Measurements from ENCODE around the gene ZNF831.

Gene ZNF831

DNA sequence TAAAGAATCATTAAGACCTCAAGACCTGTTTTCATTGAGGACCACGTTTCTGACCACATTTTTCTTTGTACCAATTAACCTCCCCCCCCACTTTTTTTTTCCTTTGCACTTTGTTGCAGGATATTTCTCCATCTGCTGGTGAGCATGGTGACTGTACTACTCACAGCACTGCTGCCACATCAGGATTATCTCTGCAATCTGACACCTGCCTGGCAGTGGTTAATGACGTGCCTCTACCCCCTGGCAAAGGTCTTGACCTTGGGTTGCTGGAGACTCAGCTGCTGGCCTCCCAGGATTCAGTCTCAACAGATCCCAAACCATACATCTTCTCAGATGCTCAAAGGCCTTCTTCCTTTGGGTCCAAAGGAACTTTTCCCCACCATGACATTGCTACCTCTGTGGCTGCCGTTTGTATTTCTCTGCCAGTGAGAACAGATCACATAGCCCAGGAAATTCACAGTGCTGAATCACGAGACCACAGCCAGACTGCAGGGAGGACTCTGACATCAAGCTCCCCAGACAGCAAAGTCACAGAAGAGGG lies 90.2 kb downstream of the ZNF831 start:
- DNase-seq = peak; percentile 30

DNA sequence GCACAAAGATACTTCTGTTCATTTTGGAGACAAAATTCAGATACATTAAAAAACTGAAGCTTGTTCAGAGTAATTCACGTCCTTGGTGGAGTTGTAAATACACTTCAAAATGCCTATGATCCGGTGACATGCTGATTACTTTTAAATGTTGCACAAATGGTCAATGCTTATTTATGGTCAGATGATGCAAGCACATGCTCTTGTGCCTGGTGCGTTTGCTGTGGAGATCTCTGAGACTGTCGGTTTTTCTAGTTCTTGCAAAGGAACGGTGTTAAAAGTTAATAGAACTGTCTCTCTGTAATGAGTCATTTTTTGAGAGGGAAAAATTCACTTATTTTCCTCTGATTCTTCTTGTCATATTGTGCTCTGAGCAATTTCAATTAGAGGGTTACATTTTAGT lies 91.6 kb downstream of the ZNF831 start:
- no peak for DNase-seq

DNA sequence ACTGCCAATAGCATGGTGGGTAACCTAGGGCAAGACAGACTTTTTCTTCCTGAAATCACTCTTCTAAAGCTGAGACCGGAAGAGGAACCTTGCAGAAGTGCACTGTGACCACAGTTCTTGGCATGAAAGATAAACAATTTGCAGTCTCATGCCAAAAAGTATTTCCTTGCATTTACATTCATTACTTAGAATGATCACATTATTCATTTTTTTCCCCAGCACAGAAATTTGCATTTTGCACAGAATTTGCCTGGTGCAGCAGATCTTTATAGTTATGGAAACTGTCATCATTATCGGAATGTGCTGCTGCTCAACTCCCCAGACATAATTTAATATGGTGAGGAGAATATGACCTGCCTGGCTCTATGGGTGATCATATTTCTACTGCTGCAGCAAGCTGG lies 94.6 kb downstream of the ZNF831 start:
- no peak for DNase-seq

DNA sequence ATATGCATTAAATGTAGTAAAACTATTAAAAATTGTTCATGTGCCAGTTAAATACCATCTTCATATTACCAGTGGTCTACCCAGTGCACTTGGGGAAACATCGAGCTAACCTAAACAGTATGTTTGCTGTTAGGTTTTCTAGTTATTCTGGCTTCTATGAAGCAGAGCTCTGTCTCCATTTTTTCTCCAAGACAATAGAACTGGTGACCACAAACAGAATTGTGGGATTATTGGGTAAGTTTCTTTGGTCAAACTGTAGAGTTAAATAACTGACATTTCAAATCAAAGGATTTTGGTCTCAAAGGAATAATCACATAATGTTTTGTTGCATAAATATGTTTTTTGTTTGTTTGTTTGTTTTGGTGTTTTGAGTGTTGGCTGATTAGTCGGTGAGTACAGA lies 96.3 kb downstream of the ZNF831 start:
- DNase-seq = no peak

DNA sequence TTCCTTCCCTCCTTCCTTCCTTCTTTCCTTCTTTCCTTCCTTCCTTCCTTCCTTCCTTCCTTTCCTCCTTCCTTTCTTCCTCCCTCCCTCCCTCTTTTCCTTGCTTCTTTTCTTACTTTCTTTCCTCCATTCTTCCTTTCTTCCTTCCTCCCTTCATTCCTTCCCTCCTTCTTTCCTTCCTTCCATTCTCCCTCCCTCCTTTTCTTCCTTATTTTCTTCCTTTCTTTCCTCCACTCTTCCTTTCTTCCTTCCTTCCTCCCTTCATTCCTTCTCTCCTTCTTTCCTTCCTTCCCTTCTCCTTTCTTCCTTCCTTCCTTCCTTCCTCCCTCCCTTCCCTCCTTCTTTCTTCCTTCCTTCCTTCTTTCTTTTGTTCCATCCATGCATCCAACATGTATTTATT lies 101.7 kb downstream of the ZNF831 start:
- DNase-seq = no peak

DNA sequence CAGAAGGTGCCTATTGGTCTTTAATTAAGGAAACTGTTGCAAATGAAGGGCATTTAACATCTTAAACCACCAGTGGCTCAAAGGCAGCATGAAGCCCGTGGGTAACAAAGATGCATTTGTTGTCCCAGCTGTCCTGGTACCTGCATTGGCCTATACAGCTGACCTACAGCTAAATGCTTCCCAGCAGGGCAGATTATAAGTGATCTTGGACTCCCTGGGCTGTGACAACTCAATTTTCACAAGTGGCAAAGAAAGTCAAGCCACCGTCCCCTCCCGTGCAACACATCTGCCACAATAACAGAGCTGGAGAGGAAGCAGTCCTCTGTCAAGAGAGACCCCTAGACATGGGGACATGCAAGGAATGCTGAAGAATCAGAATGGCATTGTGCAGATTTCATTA lies 105.2 kb downstream of the ZNF831 start:
- DNase-seq = no peak

DNA sequence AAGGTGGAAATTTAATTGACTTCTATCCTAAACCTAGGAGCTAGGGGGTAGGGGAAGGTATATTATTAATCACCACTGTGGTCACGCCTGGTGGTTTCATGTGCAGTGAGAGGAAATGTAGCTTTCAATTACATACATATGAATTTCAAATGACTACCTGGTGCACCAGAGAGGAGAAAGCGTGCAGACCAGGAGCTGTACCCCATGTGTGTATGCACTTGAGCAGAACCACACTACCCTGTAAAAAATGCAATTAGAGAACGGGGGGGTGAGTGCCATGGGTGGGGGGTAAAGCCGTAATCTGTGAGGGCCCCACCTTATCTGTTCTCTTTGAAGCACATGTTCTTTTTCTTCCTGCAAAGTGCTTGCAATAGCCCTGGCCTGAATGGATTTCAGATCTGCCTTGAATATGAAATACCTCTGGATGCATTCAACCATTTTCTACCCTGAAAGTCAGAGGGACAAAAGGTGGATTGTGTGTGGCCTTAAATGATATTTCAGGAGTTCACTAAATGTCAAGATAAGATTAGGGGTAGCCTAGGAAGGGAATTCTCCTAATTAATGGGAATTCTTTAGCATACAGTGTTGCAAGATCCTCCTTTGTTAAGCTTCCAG lies 105.9 kb downstream of the ZNF831 start:
- DNase-seq = no peak

DNA sequence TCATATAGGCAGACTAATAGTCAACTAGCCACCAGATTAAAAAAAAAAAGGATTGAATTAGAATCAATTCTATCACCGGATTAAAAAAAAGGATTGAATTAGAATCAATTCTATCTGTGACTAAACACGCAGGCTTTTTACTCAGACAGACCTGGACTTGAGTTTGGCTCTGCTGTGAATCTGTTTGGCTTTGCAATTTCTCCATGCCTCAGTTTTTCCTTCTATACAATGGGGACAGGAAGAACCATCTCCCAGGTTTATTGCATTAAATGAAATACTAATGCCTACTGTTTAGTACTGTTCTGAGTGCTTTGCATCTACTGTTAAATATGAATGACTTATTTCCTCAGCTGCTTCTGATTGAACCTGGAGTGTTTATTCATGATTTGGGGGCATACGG lies 106.8 kb downstream of the ZNF831 start:
- no peak for DNase-seq

DNA sequence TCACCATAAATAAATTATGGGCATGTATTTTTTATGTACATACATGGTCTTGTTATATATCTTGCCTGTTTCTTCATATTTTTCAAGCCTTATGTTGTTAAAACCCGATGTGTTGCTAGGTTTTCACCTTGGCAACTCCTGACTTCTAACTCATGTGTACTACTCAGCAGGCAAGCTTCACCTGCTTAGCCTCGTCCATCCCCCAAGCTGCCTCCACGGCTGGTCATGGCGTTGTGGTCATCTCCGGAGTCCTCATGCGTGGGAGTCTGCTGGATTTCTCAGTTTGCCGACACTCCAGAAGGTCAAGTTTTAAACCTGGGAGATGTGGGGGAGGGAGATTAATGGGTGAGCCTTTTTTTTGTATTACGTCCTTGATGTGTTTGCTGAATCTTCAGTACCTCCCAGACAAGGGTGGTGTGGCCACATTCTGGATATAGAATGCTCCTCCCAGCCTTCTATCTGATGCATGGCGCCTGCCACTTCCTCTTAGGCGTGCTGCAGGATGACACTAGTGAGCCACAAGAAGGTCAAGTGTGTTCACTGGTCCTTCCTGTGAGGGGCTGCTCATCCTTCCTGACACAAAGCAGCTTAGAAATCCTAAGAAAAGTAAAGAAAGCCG lies 110.2 kb downstream of the ZNF831 start:
- DNase-seq = no peak

DNA sequence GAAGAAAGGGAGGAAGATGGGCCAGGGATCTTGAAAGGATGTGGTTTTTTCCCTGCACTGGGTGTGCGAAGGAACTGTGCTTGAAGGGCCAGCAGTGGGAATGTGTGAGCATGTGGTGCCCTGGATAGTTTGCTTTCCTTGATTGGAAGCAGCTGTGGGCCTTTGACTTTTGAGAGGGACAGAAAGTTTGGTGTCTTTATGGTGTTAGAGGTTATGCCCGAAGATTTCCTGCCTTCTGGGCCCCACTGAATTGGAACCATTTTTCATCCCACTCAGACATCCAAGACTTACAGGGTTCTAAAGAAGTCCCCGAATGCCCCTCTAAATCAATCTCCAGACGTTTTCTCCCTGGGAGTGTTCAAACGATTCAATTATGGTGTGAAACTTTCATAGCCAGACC lies 113.3 kb downstream of the ZNF831 start:
- no peak for DNase-seq

DNA sequence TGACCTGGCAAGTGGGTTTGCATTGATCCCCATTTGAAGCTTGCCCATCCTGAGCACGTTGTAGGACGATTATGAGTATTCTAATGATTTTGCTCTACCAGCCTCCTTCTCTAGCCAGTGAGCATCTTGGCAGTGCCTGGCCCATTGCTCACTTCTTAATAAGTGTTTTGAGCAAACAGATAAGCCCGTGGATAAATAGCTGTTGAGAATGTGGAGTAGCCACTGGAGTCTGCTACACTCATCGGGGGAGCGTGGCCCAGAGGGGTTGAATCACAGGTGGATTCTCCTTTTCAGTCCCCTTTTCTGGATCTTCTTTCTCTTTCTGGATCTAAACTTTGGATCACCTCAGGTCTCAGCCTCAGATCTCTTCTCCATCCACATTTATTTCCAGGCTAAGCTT lies 120.8 kb downstream of the ZNF831 start:
- no peak for DNase-seq

DNA sequence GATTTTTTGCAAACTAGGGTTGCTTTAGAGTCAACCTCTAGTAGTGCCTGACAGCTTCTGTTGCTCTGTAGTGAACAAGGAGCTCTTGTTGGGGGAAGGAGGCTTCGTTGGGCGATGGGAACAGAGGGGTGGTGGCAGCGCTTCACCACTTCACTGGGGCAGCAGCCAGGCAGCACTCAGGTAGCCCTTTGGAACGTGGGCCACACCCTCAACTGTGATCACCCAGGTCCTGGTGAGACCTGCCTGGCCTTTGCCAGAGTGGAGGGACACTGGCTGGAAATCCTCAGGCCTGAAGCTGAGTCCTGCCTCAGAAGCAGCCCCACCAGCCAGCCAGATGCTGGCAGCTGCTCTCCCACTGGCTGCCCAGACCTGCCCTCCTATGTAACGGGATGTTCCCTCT lies 126.4 kb downstream of the ZNF831 start:
- DNase-seq = no peak

DNA sequence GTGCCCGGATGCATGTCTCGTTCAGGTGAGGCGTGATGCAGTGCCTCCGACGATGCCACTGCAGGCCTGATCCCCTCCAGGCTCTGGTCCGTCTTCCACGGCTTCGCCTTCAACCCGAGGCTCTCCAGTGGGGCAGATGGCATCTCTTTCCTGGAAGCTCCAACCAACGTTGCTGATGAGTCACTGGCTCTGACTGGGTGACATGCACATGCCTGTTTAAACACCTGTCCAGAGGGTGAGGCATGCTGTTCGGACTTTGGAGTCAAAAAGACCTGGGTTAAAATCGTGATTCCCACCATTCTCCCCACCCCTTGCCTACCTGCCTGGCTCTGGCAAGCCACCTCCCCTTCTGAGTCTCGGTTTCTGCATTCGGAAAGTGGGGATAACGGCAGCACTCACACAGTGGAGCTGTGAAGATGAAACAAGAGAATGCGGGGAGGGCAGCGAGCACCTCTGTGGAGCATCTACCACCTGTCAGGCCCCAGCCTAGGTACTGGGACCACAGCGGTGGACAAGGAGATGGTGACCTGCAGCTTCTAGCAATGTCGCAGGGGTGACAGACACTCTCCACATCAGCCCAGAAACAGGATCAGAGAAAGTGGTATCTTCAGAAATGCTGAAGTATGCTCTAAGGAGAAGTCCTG lies 128.2 kb downstream of the ZNF831 start:
- no peak for DNase-seq

DNA sequence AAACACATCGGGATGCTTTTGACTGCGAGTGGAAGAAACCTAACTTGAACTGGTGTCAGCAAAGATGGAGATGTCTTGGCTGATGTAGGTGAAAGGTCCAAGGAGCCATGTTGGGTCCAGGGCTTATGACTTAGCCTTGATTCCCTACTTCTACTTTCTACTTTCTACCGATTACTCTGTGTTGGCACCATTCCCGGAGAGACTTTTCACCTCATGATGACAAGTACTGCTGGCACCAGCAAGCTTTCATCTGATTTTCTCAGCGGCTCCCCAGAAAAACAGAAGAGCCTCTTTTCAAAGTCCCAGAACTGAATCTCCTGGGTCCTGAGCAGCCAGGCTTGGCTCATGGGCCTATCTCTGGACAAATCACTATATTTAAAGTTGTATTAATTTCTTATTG lies 131.9 kb downstream of the ZNF831 start:
- DNase-seq = no peak

DNA sequence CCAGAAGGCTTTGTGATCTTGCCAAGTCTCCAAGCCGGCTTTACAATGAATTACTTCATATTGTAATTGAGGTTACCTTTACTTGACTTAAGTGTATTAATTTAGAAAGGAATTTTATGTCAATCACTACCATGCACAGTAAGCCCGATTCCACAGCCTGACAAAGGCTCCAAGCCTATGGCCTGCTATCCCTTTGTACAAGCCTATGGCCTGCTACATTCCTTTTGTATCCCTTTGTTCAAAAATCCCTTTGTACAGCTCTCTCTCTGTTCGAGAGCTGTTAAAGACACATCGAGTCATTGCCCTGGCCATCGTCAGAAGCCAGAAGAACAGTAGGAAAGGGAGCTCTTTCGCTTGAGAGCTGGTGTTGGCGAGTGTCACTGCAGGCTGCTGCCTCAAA lies 134.1 kb downstream of the ZNF831 start:
- DNase-seq = no peak

DNA sequence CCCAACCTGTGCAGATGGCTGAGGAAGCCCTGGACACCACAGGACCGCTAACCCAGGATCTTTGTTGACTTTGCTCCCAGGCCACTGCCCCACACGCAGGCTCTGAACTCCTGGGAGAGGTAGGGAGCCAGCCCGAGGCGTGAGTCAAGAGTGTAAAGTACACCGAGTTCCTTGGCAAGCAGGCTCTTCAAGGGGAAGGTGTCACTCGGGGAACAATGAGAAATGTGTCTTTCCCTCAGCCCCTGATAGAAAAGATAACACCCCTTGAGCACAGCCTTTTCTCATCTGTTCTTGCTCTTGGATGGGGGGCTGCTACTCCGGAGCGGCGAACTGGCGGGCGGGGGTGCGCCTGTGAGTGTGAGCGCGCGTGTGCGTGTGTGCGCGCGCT lies 136.3 kb downstream of the ZNF831 start:
- DNase-seq = no peak

DNA sequence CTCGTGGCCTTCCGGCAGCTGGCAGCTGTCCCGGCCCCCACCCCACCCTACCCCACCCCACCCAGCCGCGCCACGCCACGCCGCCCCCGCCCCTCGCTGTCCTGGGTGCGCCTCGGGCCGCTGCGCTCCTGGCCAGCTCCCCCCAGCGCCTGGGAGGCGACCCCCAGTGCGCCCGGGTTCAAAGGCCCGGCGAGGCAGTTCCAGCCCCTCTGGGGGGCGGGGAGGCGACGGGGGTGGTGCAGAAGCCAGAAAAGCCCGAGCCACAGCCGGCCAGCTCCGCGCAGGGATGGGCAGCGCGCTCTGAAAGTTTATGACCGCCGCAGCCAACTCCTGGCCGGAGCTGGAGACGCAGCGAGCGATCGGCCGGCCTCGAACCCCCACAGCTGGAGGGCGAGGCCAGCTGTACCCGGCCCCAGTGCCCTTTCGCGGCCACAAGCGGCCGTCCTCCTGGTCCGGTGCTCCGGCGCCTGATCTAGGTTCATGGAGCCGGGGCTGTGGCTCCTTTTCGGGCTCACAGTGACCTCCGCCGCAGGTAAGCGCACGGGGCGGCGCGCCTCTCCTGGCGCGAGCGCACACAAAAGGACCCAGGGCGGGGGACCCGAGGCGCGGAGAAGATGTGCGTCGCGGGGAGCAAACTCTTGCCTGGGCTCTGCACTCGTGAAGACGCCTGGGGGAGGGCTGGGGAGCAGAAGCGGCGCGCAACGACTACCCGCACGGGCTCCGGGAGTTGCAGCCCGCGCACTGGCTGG lies 136.9 kb downstream of the ZNF831 start, which contains the start of gene EDN3:
Gene EDN3 (plus strand): TSS at position 279 of the 749 bp plus-strand sequence. CDS start 202 bp downstream, at position 481.
- DNase-seq = no peak

DNA sequence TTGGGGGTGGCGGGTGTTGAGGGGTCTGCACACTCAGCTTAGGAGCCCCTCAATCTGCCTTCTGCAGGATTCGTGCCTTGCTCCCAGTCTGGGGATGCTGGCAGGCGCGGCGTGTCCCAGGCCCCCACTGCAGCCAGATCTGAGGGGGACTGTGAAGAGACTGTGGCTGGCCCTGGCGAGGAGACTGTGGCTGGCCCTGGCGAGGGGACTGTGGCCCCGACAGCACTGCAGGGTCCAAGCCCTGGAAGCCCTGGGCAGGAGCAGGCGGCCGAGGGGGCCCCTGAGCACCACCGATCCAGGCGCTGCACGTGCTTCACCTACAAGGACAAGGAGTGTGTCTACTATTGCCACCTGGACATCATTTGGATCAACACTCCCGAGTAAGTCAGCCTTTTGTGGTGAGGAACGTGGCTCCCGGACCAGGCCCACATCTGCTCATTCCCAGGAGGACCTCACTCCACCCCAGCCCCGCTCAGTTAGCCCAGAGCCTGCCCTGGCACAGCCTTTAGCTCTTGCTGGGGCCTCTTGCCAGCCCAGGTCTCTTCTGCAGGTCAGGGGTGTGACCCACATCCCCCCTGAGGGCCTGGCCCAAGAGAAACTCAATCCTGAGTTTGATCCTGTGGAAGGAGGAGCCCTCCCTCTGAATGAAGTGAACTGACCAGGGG lies 137.9 kb downstream of the ZNF831 start:
- DNase-seq = no peak

DNA sequence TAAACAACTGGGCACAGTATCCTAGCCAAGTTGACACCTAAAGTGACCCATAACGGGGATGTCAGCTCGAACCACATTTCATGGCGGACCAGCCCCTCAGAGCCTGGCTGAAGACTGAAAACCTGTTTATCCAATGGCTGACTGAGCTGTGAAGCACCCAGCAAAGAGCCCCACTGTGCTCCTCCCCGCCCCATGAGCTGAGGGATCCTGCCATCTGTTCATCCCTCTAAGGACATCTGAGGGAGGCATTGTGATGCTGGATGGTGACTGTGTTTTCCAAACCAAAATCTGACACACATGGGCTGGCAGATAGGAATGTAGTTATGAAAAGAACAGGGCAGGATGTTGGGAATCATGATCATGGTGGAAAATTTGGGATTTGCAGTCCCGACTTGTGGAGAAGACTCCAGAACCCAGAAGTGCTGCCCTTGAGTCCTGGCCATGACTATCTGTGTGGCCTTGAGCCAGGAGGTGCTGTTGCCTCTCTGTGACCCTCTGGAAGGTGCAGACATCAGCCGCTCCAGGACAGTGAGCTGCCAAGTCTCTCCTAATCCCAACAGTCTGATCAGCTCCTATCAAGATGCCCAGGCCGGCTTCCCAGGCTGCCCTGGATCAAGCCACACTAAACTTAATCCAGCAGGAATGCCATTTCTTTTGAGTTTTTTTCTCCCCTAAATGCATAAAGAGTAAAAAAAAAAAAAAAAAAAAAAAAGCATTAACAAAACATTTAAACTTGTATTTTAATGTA lies 142.5 kb downstream of the ZNF831 start:
- no peak for DNase-seq

DNA sequence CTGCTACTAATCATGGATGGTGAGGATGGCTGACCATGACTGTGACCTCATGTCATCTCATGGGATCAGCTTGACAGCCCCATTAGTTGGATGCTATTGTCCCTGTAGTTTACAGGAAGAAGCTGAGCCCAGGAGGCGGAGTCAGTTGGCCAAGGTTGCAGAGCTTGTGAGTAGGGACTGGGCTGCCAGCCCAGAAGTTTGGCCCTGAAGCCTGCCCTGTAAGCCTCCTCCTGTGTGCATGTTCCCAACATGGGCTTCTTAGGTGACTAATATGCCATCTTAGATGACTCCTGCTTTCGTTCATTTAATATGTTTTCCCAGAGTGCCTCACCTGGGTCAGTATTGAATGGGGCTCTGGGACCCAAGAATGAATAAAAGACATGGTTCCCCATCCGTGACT lies 143.6 kb downstream of the ZNF831 start:
- no peak for DNase-seq
